Heart right ventricle (tissue), 16 donors: ENCODE measurements around the gene TGM1. TPM values are rescaled to one million over a fixed set of nuclear protein-coding genes. Genes with fewer than 3 reads are reported as not detected.

Experiments
- ATAC-seq, 8 donors: fragments of 200-7000 bp; cut with Tn5 transposase; one replicate each; pipeline ENCODE4 v1.9.1; 2020; ENCODE audit warnings: mild to moderate bottlenecking in 8 of 8, moderate library complexity in 8 of 8, moderate number of reproducible peaks in 1 of 8
- DNase-seq, 2 donors: peaks; one replicate each; pipeline ENCODE4 v3.0.0-alpha.2; 2020
- H3K27ac ChIP-seq, 10 donors: fragments of 200-600 bp; sonication (generic) in 2 of 10; one replicate each; pipeline versions ENCODE4 v1.5.0 to v1.8.0; 2020 to 2022; ENCODE audit warnings: mild to moderate bottlenecking in 3 of 10
- H3K27me3 ChIP-seq, 7 donors: fragments of 200-600 bp; one replicate each; pipeline ENCODE4 v1.8.0; 2021 to 2022; ENCODE audit warnings: mild to moderate bottlenecking in 2 of 7
- H3K36me3 ChIP-seq, 9 donors: fragments of 200-600 bp; sonication (generic) in 1 of 9; one replicate each; pipeline versions ENCODE4 v1.5.0 to v1.8.0; 2020 to 2022; ENCODE audit warnings: mild to moderate bottlenecking in 2 of 9
- H3K4me1 ChIP-seq, 9 donors: fragments of 200-600 bp; sonication (generic) in 1 of 9; one replicate each; pipeline versions ENCODE4 v1.5.0 to v1.8.0; 2020 to 2022; ENCODE audit warnings: mild to moderate bottlenecking in 4 of 9
- H3K4me3 ChIP-seq, 10 donors: fragments of 200-600 bp; sonication (generic) in 2 of 10; one replicate each; pipeline versions ENCODE4 v1.5.0 to v1.8.0; 2020 to 2022; ENCODE audit warnings: mild to moderate bottlenecking in 7 of 10, moderate library complexity in 2 of 10
- H3K9me3 ChIP-seq, 11 donors: fragments of 200-600 bp in 10 of 11; sonication (generic) in 2 of 11; one replicate each; pipeline versions ENCODE4 v1.5.0 to v1.8.0; 2013 to 2022; ENCODE audit warnings: mild to moderate bottlenecking in 2 of 11, control low read depth in 1 of 11, moderate library complexity in 1 of 11
- WGBS, 2 donors: extraction: QIAGEN DNeasy Blood & Tissue Kit; methylation state at CpG; one replicate each; pipeline ENCODE4 v1.1.7; 2013; ENCODE audit warnings: inconsistent platforms in 1 of 2; 5-methylcytosine and 5-hydroxymethylcytosine counted together
- intact Hi-C, 10 donors: fragments of 100-400 bp; cut with DNase I; formaldehyde crosslinking; loops; one replicate each; pipeline versions ENCODE4 v1.11.1 to v1.14.2; 2022
- polyA plus RNA-seq, 2 donors: library from polyadenylated mRNA; stranded (reverse); fragments of 200-250 nt; gene quantifications; one replicate each; pipeline ENCODE4 v1.2.3, GENCODE V29; 2013
- total RNA-seq, 10 donors: library from RNA; stranded (reverse); fragmentation: NEBNext Ultra II Directional in 3 of 10; extraction: Animal tissue kit (Norgen Biotek cat#: 25700) in 3 of 10; gene quantifications; one replicate each; pipeline versions ENCODE4 v1.2.1 to v1.2.4, GENCODE V29; 2021 to 2023
- TF ChIP-seq, protein P1 (sequence below), 9 donors: fragments of 200-600 bp; sonication (generic) in 2 of 9; IDR thresholded peaks; one replicate each; pipeline versions ENCODE4 v1.5.0 to v1.8.0; 2021 to 2022; ENCODE audit warnings: antibody characterized with exemption in 9 of 9, mild to moderate bottlenecking in 5 of 9, moderate library complexity in 1 of 9
- donor health status: Arrhythmogenic right ventricular cardiomyopathy.
- donor health status: ischemic (EF 13 %, LVEDD 7.1; RV severe dilation, severe dysfunction).
- donor health status: healthy with polysubstance abuse.
- donor health status: DM: no; HTN: yes; CAD: no.
- donor health status: DM: no; HTN: no; CAD: no.
- donor health status: ischemic (EF 25% LVEDD 6.9; RV normal size, moderate dysfunction).
- donor health status: ischemic (EF 25% LVEDD 5.7; RV mildly dilated, moderate dysfunction).
- donor health status: healthy.
- donor health status: DM: yes; HTN: yes; CAD: no.
- donor health status: Ischemic cardiomyopathy.
- donor health status: ischemic (EF 35%, LVEDD 5.7; RV mildly dilated, moderate dysfunction).
- donor health status: nonischemic (EF 11% LVEDD 7.7; RV severe dilation, severe dysfunction).
- donor health status: DM: yes; HTN: yes; CAD: no.
- donor health status: PGD.
- donor health status: ischemic (EF 29% LVEDD 5.4; RV normal size, mild dysfunction).
- donor health status: nonischemic (EF 23%, LVEDD 6.1; RV moderate dilation, normal function).

TGM1 gene
- total and polyA plus RNA-seq, 12 donors: 0.17 to 2.2 (median 0.65) TPM

- peaks cover 0 to 49% (median 0%) of the 10 kb centered on the region in 9 donors for H3K36me3 ChIP-seq
- no peak overlapping the region for H3K4me3 ChIP-seq
- DNase-seq (no peak), ATAC-seq (no peak)
- H3K4me1 ChIP-seq: peaks cover 0 to 8% (median 5%) of the 10 kb centered on the region in 9 donors
- TF ChIP-seq, protein P1, sequence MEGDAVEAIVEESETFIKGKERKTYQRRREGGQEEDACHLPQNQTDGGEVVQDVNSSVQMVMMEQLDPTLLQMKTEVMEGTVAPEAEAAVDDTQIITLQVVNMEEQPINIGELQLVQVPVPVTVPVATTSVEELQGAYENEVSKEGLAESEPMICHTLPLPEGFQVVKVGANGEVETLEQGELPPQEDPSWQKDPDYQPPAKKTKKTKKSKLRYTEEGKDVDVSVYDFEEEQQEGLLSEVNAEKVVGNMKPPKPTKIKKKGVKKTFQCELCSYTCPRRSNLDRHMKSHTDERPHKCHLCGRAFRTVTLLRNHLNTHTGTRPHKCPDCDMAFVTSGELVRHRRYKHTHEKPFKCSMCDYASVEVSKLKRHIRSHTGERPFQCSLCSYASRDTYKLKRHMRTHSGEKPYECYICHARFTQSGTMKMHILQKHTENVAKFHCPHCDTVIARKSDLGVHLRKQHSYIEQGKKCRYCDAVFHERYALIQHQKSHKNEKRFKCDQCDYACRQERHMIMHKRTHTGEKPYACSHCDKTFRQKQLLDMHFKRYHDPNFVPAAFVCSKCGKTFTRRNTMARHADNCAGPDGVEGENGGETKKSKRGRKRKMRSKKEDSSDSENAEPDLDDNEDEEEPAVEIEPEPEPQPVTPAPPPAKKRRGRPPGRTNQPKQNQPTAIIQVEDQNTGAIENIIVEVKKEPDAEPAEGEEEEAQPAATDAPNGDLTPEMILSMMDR (IDR thresholded peaks at IDR 0.05): no peak
- WGBS, 2 donors: 90 to 93% methylated on average over 18 of the region's 18 CpGs
- no peaks in the 10 kb centered on the region for H3K27me3 ChIP-seq
- intact Hi-C loops: no loop called here
- H3K27ac ChIP-seq: no peak overlapping the region
- H3K9me3 ChIP-seq: no peaks in the 10 kb centered on the region
Observed at GRCh38 chr14:24266344-24267244, 3.6 kb upstream of the TGM1 start.

DNA sequence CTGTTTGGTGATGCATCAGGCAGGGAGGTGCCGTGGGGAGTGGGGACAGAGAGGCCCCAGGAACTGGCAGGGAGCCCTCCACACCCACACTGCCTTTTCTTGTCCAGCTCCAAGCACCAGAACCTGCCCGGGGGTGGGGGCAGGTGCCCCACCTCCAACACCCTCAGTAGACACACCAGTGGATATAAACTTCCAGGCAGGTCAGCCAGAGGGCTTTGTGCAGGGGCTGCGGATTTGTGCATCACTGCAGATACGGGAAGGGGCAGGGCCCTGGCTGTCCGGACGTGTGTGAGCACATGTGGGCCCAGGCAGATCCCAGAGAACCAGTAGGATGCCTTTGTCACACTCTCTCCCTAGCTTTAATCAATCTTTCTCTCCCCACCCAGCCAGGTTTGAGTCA is 1.3 kb upstream of the TGM1 start:
- no peak overlapping the region for H3K4me3 ChIP-seq
- TF ChIP-seq, protein P1 (IDR thresholded peaks at IDR 0.05): no peak
- intact Hi-C loops: no loop called here
- WGBS, 2 donors: 84 to 92% methylated on average over 6 of the region's 6 CpGs
- H3K27ac ChIP-seq: no peak overlapping the region
- H3K4me1 ChIP-seq: no peaks in the 10 kb centered on the region
- ATAC-seq (no peak), DNase-seq (no peak)
- H3K36me3 ChIP-seq: peaks cover 0 to 43% (median 0%) of the 10 kb centered on the region in 9 donors
- no peaks in the 10 kb centered on the region for H3K27me3 ChIP-seq
- H3K9me3 ChIP-seq: no peaks in the 10 kb centered on the region

DNA sequence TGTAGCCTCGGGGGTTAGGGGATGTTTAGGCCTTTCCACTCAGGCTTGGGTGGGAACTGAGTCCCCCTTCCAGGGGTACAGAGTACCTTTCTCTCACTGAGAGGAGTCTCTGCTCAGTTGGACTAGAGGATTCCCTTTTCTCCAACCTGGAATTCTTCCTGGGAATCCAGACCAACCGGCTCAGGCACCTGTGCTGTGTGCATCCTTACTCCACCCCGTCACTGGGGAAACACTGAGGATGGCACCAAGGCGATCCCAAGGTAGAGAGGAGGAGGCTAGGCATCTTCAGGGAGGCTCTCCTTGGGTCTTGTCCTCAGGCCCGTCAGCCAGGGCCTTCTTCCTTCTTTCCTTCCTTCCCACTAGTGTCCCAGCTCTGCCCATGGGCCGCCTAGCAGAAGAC is 871 bp upstream of the TGM1 start:
- intact Hi-C loops: no loop called here
- H3K4me3 ChIP-seq: no peak overlapping the region
- peaks cover 0 to 39% (median 0%) of the 10 kb centered on the region in 9 donors for H3K36me3 ChIP-seq
- no peaks in the 10 kb centered on the region for H3K9me3 ChIP-seq
- DNase-seq (no peak), ATAC-seq (no peak)
- TF ChIP-seq, protein P1 (IDR thresholded peaks at IDR 0.05): no peak
- WGBS, 2 donors: 80 to 86% methylated on average over 6 of the region's 6 CpGs
- H3K4me1 ChIP-seq: no peaks in the 10 kb centered on the region
- no peaks in the 10 kb centered on the region for H3K27me3 ChIP-seq
- H3K27ac ChIP-seq: no peak overlapping the region

- Histone ChIP-seq H3K36me3 (peaks cover 0 to 21% (median 0%) of the 10 kb centered on the region in 9 donors), H3K4me1 (no peaks in the 10 kb centered on the region), H3K4me3 (no peak overlapping the region), H3K27ac (no peak overlapping the region), H3K27me3 (no peaks in the 10 kb centered on the region), H3K9me3 (no peaks in the 10 kb centered on the region)
- TF ChIP-seq, protein P1 (IDR thresholded peaks at IDR 0.05): no peak
- 90 to 94% methylated on average over 19 of the region's 19 CpGs for WGBS, 2 donors
- no peak for DNase-seq
- no peak for ATAC-seq
- intact Hi-C loops: no loop called here
Observed at GRCh38 chr14:24261969-24262327, 1.0 kb downstream of the TGM1 start.
